AG04450 (cell line): ENCODE results near the gene STYXL1. TPM values are rescaled to one million over a fixed set of nuclear protein-coding genes. Genes with fewer than 3 reads are reported as not detected.
"Not testable (repeated sequence)": the region's sequence is repeated elsewhere in the genome, so short reads cannot be mapped to it uniquely, and the experiment has no call there.

Experiments
- CTCF ChIA-PET: fragments of 300-600, 350-600 bp; formaldehyde crosslinking; extraction: SDS; loops from one replicate; lab custom pipeline; 2022; ENCODE audit warnings: antibody characterized with exemption, inconsistent platforms; lab: Charles Lee
- POLR2A ChIA-PET: fragments of 350-600 bp; formaldehyde crosslinking; extraction: SDS; loops from one replicate; lab custom pipeline; 2021; ENCODE audit warnings: antibody characterized with exemption, inconsistent platforms; lab: Yijun Ruan, JAX
- DNase-seq: peaks from one replicate; pipeline ENCODE4 v3.0.0-alpha.2; 2011; ENCODE audit warnings: low read depth, low spot score
- H3K27ac ChIP-seq: one replicate; pipeline ENCODE4 v1.5.1; 2012; ENCODE audit warnings: low read depth, low read length, control low read depth
- H3K27me3 ChIP-seq: one replicate; pipeline ENCODE4 v1.6.0; 2012; ENCODE audit warnings: low read length; ENCODE audit not compliant: control insufficient read depth, insufficient read depth
- H3K4me3 ChIP-seq: 2 replicates; pipeline ENCODE4 v1.5.1; 2011; ENCODE audit warnings: mild to moderate bottlenecking, low read depth, low read length, control low read depth
- H3K9me3 ChIP-seq: 2 replicates; pipeline ENCODE4 v1.5.1; 2012; ENCODE audit warnings: low read length; ENCODE audit not compliant: control insufficient read depth, insufficient read depth
- polyA plus RNA-seq: library from polyadenylated mRNA; depleted of rRNA; stranded (reverse); fragments of >200 nt; gene quantifications from 2 replicates; pipeline ENCODE4 v1.2.3, GENCODE V29; 2011
- TF ChIP-seq, protein P1 (sequence below): IDR thresholded peaks from 2 replicates; pipeline ENCODE4 v1.5.1; 2011; ENCODE audit warnings: low read depth, low read length, control low read depth, inconsistent platforms

STYXL1 gene
- polyA plus RNA-seq, 1 experiment: 77.0 TPM

DNA sequence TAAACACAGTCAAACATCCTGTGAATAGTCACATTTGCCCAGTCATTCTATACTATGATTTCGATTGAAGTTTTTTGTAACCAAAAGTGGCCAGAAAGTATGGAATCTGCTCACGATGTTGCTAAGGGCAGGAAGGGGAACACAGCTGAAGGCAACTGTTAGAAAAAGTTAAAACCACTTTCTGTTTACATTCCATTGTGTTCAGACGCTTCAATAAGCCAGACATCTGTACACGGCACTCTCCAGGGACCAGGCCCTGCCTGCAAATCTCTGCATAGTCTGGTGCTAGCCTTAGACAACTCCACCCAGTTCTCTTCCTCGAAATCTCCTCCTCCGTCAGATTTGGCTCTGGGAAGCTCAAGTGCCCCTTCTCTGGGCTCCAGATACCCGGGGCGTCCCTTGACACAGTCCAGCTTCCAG lies 36.3 kb downstream of the STYXL1 start:
- H3K27me3 ChIP-seq: no peaks in the 10 kb centered on the region
- TF ChIP-seq, protein P1, sequence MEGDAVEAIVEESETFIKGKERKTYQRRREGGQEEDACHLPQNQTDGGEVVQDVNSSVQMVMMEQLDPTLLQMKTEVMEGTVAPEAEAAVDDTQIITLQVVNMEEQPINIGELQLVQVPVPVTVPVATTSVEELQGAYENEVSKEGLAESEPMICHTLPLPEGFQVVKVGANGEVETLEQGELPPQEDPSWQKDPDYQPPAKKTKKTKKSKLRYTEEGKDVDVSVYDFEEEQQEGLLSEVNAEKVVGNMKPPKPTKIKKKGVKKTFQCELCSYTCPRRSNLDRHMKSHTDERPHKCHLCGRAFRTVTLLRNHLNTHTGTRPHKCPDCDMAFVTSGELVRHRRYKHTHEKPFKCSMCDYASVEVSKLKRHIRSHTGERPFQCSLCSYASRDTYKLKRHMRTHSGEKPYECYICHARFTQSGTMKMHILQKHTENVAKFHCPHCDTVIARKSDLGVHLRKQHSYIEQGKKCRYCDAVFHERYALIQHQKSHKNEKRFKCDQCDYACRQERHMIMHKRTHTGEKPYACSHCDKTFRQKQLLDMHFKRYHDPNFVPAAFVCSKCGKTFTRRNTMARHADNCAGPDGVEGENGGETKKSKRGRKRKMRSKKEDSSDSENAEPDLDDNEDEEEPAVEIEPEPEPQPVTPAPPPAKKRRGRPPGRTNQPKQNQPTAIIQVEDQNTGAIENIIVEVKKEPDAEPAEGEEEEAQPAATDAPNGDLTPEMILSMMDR: no peak
- CTCF ChIA-PET: interaction anchor here (0.6 to 3.3 kb wide), 5 partner anchors 9 to 303 kb away, joined by 3 to 26 read pairs (median 5); no protein-coding TSS in a partner anchor
- peak; percentile 80 for DNase-seq
- POLR2A ChIA-PET: interaction anchor here (0.6 to 1.7 kb wide), 4 partner anchors 36 to 169 kb away, joined by 3 to 6 read pairs (median 4); partner anchors contain the start of genes MDH2 and STYXL1
- no peak overlapping the region; the same call in 1 of the 2 replicates for H3K4me3 ChIP-seq
- H3K27ac ChIP-seq: peak overlapping the region; percentile 86
- no peaks in the 10 kb centered on the region for H3K9me3 ChIP-seq

GRCh38 chr7:76009672-76010600 lies 37.9 kb downstream of the STYXL1 start:
- Histone ChIP-seq H3K27me3 (no peaks in the 10 kb centered on the region), H3K9me3 (no peaks in the 10 kb centered on the region), H3K4me3 (no peak overlapping the region), H3K27ac (no peak overlapping the region)
- POLR2A ChIA-PET: interaction anchor here (0.5 to 1.3 kb wide), 3 partner anchors 72 to 250 kb away, joined by 3 to 4 read pairs (median 3); no protein-coding TSS in a partner anchor
- no peak for DNase-seq
- TF ChIP-seq, protein P1: no peak
- CTCF ChIA-PET: interaction anchor here (0.5 to 3.3 kb wide), 2 partner anchors 11 to 946 kb away, joined by 3 to 26 read pairs; no protein-coding TSS in a partner anchor

- POLR2A ChIA-PET: interaction anchor here (0.6 to 0.7 kb wide), 2 partner anchors 15 to 23 kb away, joined by 3 to 5 read pairs; no protein-coding TSS in a partner anchor
- no peaks in the 10 kb centered on the region for H3K27me3 ChIP-seq
- TF ChIP-seq, protein P1: no peak
- H3K4me3 ChIP-seq: no peak overlapping the region
- CTCF ChIA-PET: interaction anchor here (0.6 to 1.2 kb wide), 3 partner anchors 12 to 245 kb away, joined by 3 to 6 read pairs (median 6); partner anchors contain the start of genes MDH2 and STYXL1
- no peak overlapping the region for H3K27ac ChIP-seq
- H3K9me3 ChIP-seq: no peaks in the 10 kb centered on the region
- DNase-seq: no peak
Observed at GRCh38 chr7:76008156-76008687, 39.6 kb downstream of the STYXL1 start.

DNA sequence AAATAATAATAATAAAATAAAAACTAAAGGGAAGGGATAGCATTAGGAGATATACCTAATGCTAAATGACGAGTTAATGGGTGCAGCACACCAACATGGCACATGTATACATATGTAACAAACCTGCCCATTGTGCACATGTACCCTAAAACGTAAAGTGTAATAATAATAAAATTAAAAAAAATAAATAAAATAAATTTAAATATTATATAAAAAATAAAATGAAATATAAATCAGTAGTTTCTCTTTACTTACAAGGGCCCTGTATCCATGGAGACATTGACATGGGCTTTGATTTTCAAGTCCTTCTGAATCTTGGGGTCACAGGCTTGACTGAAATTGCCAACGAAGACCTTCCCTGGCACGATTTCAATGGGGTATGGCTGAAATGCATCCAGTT lies 42.8 kb downstream of the STYXL1 start:
- CTCF ChIA-PET, POLR2A ChIA-PET, DNase-seq: not testable (repeated sequence)

GRCh38 chr7:76003351-76003750 lies 44.4 kb downstream of the STYXL1 start:
- no peak overlapping the region for H3K27ac ChIP-seq
- DNase-seq: no peak
- ChIA-PET CTCF (no interaction called here), POLR2A (no interaction called here)
- H3K4me3 ChIP-seq: no peak overlapping the region
- TF ChIP-seq, protein P1: no peak
- no peaks in the 10 kb centered on the region for H3K27me3 ChIP-seq
- H3K9me3 ChIP-seq: no peaks in the 10 kb centered on the region; the same call in 1 of the 2 replicates

More for the DNA sequence above, 42.8 kb downstream of the STYXL1 start:
- not testable (repeated sequence) for H3K27ac ChIP-seq, H3K4me3 ChIP-seq, H3K9me3 ChIP-seq, H3K27me3 ChIP-seq
